ENCODE data around the gene PRR15L. TPM values are rescaled to one million over a fixed set of nuclear protein-coding genes. Genes with fewer than 3 reads are reported as not detected.

The PRR15L gene
- total and polyA plus RNA-seq, 2 experiments from 2014 or later = 0.57 TPM; not detected in 1

- no peak for TF ChIP-seq ZNF462 (CRISPR knock-in tag; IDR thresholded peaks at IDR 0.05)
- TF ChIP-seq CTCF (conservative IDR thresholded peaks at IDR 0.05; ENCODE audit: low read depth in 2 of 2) = no peak
- TF ChIP-seq, protein P1, sequence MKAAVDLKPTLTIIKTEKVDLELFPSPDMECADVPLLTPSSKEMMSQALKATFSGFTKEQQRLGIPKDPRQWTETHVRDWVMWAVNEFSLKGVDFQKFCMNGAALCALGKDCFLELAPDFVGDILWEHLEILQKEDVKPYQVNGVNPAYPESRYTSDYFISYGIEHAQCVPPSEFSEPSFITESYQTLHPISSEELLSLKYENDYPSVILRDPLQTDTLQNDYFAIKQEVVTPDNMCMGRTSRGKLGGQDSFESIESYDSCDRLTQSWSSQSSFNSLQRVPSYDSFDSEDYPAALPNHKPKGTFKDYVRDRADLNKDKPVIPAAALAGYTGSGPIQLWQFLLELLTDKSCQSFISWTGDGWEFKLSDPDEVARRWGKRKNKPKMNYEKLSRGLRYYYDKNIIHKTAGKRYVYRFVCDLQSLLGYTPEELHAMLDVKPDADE (IDR thresholded peaks at IDR 0.05) = no peak
- TF ChIP-seq NANOG (IDR thresholded peaks at IDR 0.05; ENCODE audit: borderline replicate concordance) = no peak
- no peak for TF ChIP-seq EZH2 (IDR thresholded peaks at IDR 0.05; ENCODE audit: low read depth, unreplicated experiment)
- no peak for TF ChIP-seq POLR2AphosphoS5 (IDR thresholded peaks at IDR 0.05; ENCODE audit: low read depth)
Observed at GRCh38 chr17:47998044-47998443, 40.4 kb upstream of the PRR15L start (continued).

DNA sequence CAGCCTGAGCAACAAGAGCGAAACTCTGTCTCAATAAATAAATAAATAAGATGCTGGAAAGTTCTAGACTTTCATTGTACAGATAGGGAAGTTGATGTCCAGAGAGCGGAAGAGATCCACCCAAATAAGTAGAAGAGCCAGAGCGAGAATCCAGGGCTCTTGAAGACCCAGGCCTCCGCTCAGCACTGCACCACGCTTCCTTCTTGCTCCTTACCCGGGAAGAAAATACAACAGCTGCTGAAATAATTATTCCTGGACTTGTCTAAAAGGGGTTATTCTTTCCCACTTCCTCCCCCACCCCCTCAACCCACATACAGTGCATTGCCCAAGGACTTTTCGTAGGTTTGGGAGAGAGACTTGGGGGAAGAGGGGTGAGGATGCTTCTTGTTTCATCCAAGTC is 39.9 kb upstream of the PRR15L start:
- H3K4me1 Mint-ChIP-seq = peaks cover 53% of the 10 kb centered on the region
- no peak for TF ChIP-seq REST (IDR thresholded peaks at IDR 0.05; ENCODE audit: unreplicated experiment)
- TF ChIP-seq EZH2 (IDR thresholded peaks at IDR 0.05; ENCODE audit: low read depth, unreplicated experiment) = no peak
- no peak for TF ChIP-seq EZH2phosphoT487 (IDR thresholded peaks at IDR 0.05; ENCODE audit: unreplicated experiment)
- no peak for TF ChIP-seq CTCF (conservative IDR thresholded peaks at IDR 0.05; ENCODE audit: low read depth in 2 of 2)
- TF ChIP-seq ZNF114 (CRISPR knock-in tag; IDR thresholded peaks at IDR 0.05) = no peak

More for the DNA sequence above, 39.9 kb upstream of the PRR15L start:
- no peaks in the 10 kb centered on the region; the same call in 2 of the 3 replicates for H3K9me3 Mint-ChIP-seq
- Histone ChIP-seq H3K9me2 (ENCODE audit: insufficient read depth) (no peaks in the 10 kb centered on the region), H3K79me2 (replicated peaks; ENCODE audit: insufficient read depth) (no peaks in the 10 kb centered on the region), H4K20me1 (replicated peaks; ENCODE audit: insufficient read depth) (no peaks in the 10 kb centered on the region), H3K36me3 (ENCODE audit: insufficient read depth) (no peaks in the 10 kb centered on the region), H2AFZ (no peak overlapping the region), H3K4me2 (no peak overlapping the region), H3F3A (replicated peaks; ENCODE audit: low read depth) (0 out of 2 replicates have a peak, but pooled peaks cover 6% of the 10 kb centered on the region), H3K4me3 (no peak overlapping the region), H3K4me1 (ENCODE audit: insufficient read depth) (peaks cover 24% of the 10 kb centered on the region), H3K27me3 (ENCODE audit: insufficient read depth) (no peaks in the 10 kb centered on the region), H3K27ac (ENCODE audit: low read depth) (no peak overlapping the region)
- peaks cover 7% of the 10 kb centered on the region for H3K27me3 Mint-ChIP-seq (ENCODE audit: insufficient read depth, low read depth, poor library complexity)
- H3K4me3 Mint-ChIP-seq = no peak overlapping the region
- ATAC-seq (no peak), DNase-seq (ENCODE audit: low spot score) (no peak)
- H3K27ac Mint-ChIP-seq = no peak overlapping the region
- H3K36me3 Mint-ChIP-seq (ENCODE audit: low read depth) = no peaks in the 10 kb centered on the region
